Transverse colon (tissue), 4 donors: ENCODE results near the gene RFFL.

Source experiments
- CTCF ChIP-seq, 5 experiments: fragments of 200-600 bp in 3 of 5; fragments of 450-650 bp in 2 of 5; sonication (generic) in 3 of 5; IDR thresholded peaks; 1 replicate in 2 of 5; 2 replicates in 3 of 5; pipeline ENCODE4 v1.5.1; 2016 to 2017; ENCODE audit warnings: antibody characterized with exemption in 5 of 5, inconsistent platforms in 3 of 5, mild to moderate bottlenecking in 2 of 5, moderate library complexity in 1 of 5
- POLR2A ChIP-seq: fragments of 450-650 bp; IDR thresholded peaks from one replicate; pipeline ENCODE4 v1.6.1; 2016; ENCODE audit warnings: antibody characterized with exemption, mild to moderate bottlenecking, moderate library complexity
- POLR2AphosphoS5 ChIP-seq, 3 donors: sonication (generic); formaldehyde crosslinking; IDR thresholded peaks; one replicate each; pipeline ENCODE4 v1.6.1; 2016; ENCODE audit warnings: antibody characterized with exemption in 3 of 3

GRCh38 chr17:35065880-35066279 is 2.4 kb upstream of the RFFL start:
- TF ChIP-seq POLR2A, result no peak
- TF ChIP-seq CTCF (IDR thresholded peaks at IDR 0.05), result no peak
- no peak for TF ChIP-seq POLR2AphosphoS5 (IDR thresholded peaks at IDR 0.05)
